HG03139 (cell line): ENCODE results near the gene C4orf50.
"Not testable (repeated sequence)": the region's sequence is repeated elsewhere in the genome, so short reads cannot be mapped to it uniquely, and the experiment has no call there.

ENCODE experiments used
- ATAC-seq: cut with Tn5 transposase; IDR thresholded peaks from one replicate; pipeline ENCODE4 v1.9.1; 2021; ENCODE audit not compliant: unreplicated experiment

The C4orf50 gene

GRCh38 chr4:5869966-5870619 is 148.1 kb downstream of the C4orf50 start:
- no peak for ATAC-seq

- ATAC-seq: no peak
Measured at GRCh38 chr4:5867866-5868265, 150.4 kb downstream of the C4orf50 start.

DNA sequence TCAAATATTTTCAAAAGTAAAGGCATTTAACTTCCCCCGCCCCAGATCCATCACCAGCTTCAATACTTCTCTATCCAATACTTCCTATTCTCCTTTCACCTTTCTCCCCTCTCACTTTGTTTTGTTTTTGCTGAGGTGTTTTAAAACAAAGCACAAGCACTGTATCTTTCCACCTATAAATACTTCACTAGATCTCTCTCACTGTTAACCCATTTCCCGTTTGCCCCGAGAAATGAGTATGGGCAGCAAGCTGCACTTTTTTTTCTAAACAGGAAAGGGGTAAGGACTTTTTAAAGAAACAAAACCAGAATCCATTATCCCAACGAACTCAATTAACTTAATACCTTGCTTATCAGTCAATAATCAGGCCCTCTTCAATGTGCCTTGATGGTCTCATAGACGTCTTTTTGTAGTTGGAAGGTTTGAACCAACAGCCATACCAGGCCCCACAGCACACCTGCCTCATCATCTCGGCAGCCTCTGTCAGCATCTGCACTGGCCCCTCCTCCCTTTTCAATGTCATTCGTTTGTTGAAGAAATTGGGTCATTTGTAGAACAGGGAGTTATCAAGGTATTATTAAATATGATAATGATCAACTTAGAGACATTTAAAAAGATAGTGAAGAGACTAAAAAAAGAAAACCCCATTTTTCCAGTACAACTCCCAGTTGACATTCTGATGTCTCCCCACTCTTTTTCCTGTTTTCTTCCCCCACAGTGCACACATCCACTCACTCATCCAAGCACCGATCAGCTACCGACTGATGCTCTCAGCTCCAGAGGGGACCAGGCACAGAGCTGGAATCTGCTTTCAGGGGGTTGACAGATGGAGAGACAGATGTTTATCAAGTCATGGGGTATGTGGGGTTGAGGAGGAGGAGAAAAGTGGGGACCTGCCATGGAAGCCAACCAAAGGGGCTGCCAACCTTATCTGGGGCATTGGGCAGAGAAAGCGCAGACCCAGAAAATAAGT is 151.1 kb downstream of the C4orf50 start:
- ATAC-seq: no peak

DNA sequence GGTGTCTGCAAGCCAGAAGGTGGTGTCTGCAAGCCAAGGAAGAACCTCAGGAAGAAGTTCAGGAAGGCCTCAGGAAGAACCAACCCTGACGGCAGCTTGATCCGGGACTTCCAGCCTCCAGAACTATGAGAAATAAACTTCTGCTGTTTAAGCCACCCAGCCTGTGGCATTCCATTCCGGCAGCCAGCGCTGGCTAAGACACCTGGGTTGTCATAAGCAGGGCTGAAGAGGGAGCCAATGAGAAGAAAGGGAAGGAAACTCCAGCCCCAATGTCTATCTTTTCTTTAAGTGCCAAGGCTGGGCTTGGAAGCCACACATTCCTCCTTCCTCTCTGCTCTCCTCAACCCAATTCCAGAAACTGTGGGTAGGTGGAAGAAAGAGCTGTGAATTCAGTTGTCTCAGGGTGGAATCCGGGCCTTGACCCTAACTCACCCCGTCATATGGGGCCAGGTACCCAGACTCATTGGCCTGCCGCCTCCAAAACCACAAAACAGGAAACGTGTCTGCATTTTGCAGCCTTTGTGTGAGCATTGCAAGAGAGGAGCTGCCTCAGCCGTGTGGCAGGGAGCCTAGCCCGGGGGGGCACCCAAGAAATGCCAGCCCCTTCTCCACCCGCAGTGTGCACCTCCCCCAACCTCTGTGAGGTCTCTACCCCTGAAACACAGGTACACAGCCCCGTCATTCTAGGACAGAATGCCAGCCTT is 152.2 kb downstream of the C4orf50 start:
- ATAC-seq: no peak

DNA sequence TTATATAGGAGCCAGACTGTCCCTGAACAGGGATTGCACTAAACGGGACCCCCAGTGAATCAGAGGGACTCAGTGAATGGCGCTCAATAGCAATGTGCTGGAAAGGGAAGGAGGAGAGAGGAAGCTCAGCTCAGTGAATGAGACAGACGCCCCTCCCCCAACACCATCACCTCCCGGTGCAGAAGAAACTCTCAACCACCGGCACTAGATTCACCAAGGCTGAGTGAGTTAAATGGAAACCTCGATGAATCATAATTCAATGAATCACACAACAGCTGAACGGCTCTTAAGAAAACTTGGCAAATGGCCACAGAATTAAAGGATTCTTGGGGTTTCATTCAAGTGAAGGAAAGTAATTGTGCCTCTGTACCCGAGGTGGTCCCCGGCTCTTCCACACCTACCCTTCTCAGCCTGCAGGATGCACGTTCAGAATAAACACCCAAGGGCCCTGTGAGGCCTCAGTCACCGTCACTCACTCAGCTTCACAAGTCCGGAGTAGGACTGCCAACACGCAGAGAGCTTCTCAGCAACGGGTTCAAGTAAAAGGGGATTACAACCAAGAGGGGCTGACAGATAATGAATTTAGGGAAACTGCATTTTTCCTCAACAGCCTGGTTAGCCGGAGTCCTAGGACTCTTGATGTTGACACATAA is 154.6 kb downstream of the C4orf50 start:
- ATAC-seq: no peak

- no peak for ATAC-seq
Measured at GRCh38 chr4:5858020-5858769, 160.0 kb downstream of the C4orf50 start.

DNA sequence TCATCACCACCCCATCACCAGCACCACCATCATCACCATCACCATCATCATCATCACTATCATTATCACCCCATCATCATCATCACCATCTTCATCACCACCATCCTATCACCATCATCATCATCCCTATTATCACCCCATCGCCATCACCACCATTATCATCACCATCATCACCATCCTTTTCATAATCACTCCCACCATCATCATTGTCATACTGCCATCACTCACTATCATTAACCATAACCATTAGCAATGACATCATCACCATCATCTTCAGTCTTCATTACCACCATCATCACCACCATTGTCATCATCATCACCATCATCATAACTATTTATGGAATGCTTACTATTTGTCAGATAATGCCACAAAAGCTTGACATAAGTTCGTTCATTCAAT is 161.0 kb downstream of the C4orf50 start:
- ATAC-seq: no peak

DNA sequence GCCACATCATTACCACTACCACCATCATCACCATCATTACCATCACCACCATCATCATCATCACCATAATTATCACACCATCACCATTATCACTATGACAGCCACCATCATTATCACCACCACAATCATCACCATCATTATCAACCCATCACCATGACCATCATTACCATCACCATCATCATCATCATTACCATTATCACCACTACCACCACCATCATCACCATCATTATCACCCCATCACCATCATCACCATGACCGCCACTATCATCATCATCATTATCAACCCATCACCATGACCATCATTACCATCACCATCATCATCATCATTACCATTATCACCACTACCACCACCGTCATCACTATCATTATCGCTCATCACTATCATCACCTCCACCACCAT is 161.9 kb downstream of the C4orf50 start:
- ATAC-seq: not testable (repeated sequence)

- ATAC-seq: no peak
Measured at GRCh38 chr4:5854929-5855328, 163.3 kb downstream of the C4orf50 start.

DNA sequence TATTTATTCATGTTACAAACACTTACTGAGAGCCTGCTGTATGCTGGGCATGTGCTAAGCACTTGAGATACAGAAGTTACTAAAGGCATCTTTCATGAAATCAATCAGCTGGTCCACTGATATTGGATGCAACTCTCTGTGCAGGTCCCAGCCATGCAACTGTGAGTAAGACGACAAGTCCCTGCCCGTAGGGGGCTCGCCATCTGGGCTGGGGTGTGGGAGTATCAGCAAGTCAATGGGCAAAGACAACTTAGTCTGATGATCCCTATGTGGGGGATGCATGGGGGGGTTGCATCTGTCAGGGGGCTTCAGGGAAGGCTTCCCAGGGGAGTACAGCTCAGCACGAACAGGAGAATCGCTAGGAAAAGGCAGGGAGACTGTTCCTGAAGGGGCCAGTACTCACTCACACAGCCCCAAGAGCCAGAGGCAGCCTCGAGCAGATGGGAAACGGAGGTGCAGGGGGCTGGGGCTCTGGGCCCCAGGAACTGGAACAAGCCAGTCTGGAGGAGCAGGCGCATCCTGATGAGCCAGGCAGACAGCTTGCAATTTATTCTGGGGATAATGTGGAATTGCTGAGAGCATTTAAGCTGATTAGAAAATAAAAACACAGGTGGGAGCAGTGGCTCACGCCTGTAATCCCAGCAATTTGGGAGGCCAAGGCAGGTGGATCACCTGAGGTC is 165.6 kb downstream of the C4orf50 start:
- ATAC-seq: no peak

DNA sequence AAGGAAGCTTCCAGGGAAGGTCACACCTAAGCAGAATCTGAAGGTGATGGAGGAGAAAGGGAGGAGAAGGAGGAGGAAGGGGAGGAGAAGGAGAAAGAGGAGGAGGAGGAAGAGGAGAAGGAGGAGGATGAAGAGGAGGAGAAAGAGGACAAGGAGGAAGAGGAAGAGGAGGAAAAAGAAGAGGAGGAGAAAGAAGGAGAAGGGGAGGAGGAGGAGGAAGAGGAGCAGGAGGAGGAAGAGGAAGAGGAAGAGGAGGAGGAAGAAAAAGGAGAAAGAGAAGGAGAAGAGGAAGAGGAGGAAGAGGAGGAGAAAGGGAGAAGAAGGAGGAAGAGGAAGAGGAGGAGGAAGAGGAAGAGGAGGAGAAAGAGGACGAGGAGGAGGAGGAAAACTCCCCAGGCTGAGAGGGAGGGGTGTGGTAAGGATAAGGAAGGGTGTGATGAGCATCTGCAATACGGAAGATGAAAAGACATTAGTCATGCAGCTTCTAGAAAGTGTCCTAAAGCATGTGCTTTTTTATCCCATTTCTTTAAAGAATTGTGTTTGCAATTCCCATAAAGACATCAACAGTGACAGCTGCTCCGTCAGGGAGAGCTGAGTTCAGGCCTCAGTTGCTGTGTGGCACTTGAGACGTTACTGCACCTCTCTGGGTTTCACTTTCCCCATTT is 166.5 kb downstream of the C4orf50 start:
- ATAC-seq: no peak
